ENCODE data around the gene RTN3. TPM values are rescaled to one million over a fixed set of nuclear protein-coding genes. Genes with fewer than 3 reads are reported as not detected.

Gene RTN3
- total RNA-seq, 1 experiment from 2014 or later: 173 TPM

GRCh38 chr11:63802637-63803414, 121.5 kb downstream of the RTN3 start:
- H3K27ac Mint-ChIP-seq: no peak overlapping the region
- H2BK15ac ChIP-seq (ENCODE audit: low read depth, low read length): no peak overlapping the region
- no peak overlapping the region for H2BK12ac ChIP-seq (ENCODE audit: insufficient read length, low read depth, low read length)
- no peak overlapping the region for H2AFZ ChIP-seq (ENCODE audit: low read length)
- H4K5ac ChIP-seq (ENCODE audit: insufficient read length, low read depth, low read length): no peak overlapping the region
- no peak overlapping the region for H3K23ac ChIP-seq (ENCODE audit: insufficient read length, low read depth, low read length)
- H3T11ph ChIP-seq (ENCODE audit: low read length): no peak overlapping the region
- no peaks in the 10 kb centered on the region; the same call in 1 of the 2 replicates for H3K4me1 ChIP-seq (ENCODE audit: insufficient read depth, low read length)
- H3K27me3 ChIP-seq (ENCODE audit: insufficient read depth, low read length): no peaks in the 10 kb centered on the region
- H3K4me3 Mint-ChIP-seq: no peak overlapping the region
- 0 out of 5 replicates have a peak, but pooled peaks cover 0 to 3% of the 10 kb centered on the region in 2 experiments for H3K9me3 Mint-ChIP-seq
- no peak for DNase-seq
- H3K18ac ChIP-seq (ENCODE audit: insufficient read length, low read depth, low read length): no peak overlapping the region
- H3K27ac ChIP-seq (ENCODE audit: insufficient read length, low read depth, low read length): no peak overlapping the region
- H3K27me3 Mint-ChIP-seq (ENCODE audit: low read depth): no peaks in the 10 kb centered on the region
- H4K91ac ChIP-seq (ENCODE audit: insufficient read length, low read depth, low read length): no peak overlapping the region
- H3K9me3 ChIP-seq (ENCODE audit: control insufficient read depth, low read depth, low read length): no peaks in the 10 kb centered on the region
- WGBS (ENCODE audit: extremely low coverage, insufficient read length, low lambda C conversion rate): no CpG with 5 or more reads among the region's 10 CpGs
- no peaks in the 10 kb centered on the region for H4K20me1 ChIP-seq (ENCODE audit: control insufficient read depth, insufficient read depth, insufficient read length)
- H3K36me3 Mint-ChIP-seq (ENCODE audit: insufficient read depth in 1 of 3, low read depth in 3 of 3): peaks cover 0 to 3% (median 0%) of the 10 kb centered on the region in 3 experiments; a peak in 2 of 7 replicates
- peaks cover 0 to 4% of the 10 kb centered on the region in 2 experiments; a peak in 1 of 4 replicates for H3K4me1 Mint-ChIP-seq
- H3K79me1 ChIP-seq (ENCODE audit: insufficient read depth, low read depth, low read length, poor library complexity, severe bottlenecking): no peaks in the 10 kb centered on the region
- no peak for TF ChIP-seq CTCF (conservative IDR thresholded peaks at IDR 0.05)
- no peak overlapping the region for H3K14ac ChIP-seq (ENCODE audit: insufficient read depth, low read length)
- H3K23me2 ChIP-seq (ENCODE audit: insufficient read length, low read depth, low read length, poor library complexity, severe bottlenecking): no peaks in the 10 kb centered on the region
- no peak overlapping the region for H3K9ac ChIP-seq (ENCODE audit: extremely low read depth, insufficient read length, low read length)
- H3K4me2 ChIP-seq (ENCODE audit: insufficient read depth, insufficient read length, low read length): no peak overlapping the region
- H3K79me2 ChIP-seq (ENCODE audit: insufficient read depth, low read length): no peaks in the 10 kb centered on the region
- no peak overlapping the region for H3K56ac ChIP-seq (ENCODE audit: insufficient read length, low read depth, low read length)
- no peak overlapping the region for H4K8ac ChIP-seq (replicated peaks; ENCODE audit: insufficient read length, low read depth, low read length)
- no peak overlapping the region for H2BK5ac ChIP-seq (ENCODE audit: insufficient read length, low read length)
- no peak overlapping the region for H3K4ac ChIP-seq (ENCODE audit: low read depth, low read length)
- no peak overlapping the region for H2BK120ac ChIP-seq (ENCODE audit: low read depth, low read length, poor library complexity, severe bottlenecking)
- no peak overlapping the region for H2AK5ac ChIP-seq (ENCODE audit: insufficient read length, low read length)
- no peak overlapping the region for H2BK20ac ChIP-seq (ENCODE audit: low read depth, low read length, poor library complexity, severe bottlenecking)
